LNCaP clone FGC (cell line): ENCODE measurements around the gene TMEM176A.

ENCODE experiments used
- DNase-seq: peaks from one replicate; pipeline ENCODE4 v3.0.0-alpha.2; 2011; ENCODE audit warnings: low read depth
- H3K4me3 ChIP-seq: 2 replicates; pipeline ENCODE4 v1.5.1; 2011; ENCODE audit warnings: mild to moderate bottlenecking, low read depth, low read length, control low read depth
- TF ChIP-seq, protein P1 (sequence below): IDR thresholded peaks from 2 replicates; pipeline ENCODE4 v1.5.1; 2012; ENCODE audit warnings: mild to moderate bottlenecking; ENCODE audit not compliant: control insufficient read depth, insufficient read depth; ENCODE audit errors: extremely low read depth

TMEM176A gene

DNA sequence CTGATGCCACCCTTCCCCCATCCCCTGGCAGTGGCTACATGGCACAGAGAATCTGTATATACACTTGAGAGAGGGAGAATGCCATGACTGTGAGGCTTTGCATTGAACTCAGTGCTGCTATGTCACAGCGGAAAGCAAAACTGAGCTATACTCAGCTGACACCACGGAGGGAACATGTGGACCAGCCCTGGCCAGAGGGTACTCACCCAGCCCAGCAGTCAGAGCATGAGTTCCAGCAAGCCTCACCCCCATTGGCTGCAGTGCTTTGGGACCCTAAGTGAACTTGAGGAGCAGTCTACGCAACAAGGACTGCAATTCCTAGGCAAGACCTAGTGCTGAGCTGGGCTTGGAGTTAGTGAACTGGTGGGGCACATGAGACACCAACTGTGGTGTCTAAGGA is 41.4 kb downstream of the TMEM176A start:
- TF ChIP-seq, protein P1, sequence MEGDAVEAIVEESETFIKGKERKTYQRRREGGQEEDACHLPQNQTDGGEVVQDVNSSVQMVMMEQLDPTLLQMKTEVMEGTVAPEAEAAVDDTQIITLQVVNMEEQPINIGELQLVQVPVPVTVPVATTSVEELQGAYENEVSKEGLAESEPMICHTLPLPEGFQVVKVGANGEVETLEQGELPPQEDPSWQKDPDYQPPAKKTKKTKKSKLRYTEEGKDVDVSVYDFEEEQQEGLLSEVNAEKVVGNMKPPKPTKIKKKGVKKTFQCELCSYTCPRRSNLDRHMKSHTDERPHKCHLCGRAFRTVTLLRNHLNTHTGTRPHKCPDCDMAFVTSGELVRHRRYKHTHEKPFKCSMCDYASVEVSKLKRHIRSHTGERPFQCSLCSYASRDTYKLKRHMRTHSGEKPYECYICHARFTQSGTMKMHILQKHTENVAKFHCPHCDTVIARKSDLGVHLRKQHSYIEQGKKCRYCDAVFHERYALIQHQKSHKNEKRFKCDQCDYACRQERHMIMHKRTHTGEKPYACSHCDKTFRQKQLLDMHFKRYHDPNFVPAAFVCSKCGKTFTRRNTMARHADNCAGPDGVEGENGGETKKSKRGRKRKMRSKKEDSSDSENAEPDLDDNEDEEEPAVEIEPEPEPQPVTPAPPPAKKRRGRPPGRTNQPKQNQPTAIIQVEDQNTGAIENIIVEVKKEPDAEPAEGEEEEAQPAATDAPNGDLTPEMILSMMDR = no peak
- DNase-seq = no peak
- H3K4me3 ChIP-seq = no peak overlapping the region

DNA sequence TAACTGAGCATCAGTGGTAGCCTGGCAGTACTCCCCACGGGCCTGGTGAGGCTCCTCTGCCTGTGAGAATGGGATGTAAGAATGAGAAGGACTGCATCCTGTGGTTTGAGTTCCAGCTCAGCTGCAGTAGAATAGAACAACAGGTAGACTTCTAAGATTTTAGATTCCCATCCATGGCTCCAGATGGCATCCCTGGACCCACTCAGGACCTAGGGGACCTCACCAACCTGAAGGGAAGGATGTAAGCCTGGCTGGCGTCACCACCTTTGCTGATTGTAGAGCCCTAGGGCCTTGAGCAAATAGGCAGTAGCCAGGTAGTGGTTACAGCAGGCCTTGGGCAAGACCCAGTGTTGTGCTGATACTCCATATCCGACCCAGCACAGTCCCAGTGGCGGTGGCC is 42.1 kb downstream of the TMEM176A start:
- TF ChIP-seq, protein P1 = no peak
- no peak for DNase-seq

DNA sequence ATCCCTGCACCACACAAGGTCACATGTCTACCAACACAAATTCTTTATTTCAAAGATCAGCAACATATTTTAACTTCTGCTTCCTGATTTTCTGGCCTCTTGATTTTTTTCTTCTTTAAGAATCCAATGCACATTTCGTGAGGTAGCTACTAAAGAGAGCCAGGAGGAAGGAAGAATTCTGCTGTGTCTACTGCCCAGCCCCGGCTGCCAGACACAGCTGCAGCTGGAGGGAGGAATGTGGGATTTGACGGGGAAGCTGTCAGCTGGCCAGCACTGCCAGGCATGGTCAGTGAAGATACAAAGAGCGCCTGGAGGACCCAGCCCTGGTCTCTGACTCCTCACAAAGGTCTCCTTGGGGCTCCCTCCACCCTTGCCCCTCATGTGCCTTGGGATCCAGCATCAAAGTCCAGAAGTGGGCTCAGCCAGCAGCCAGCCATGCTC is 44.9 kb downstream of the TMEM176A start:
- TF ChIP-seq, protein P1 = no peak
- H3K4me3 ChIP-seq = no peak overlapping the region
- DNase-seq = no peak

More for the DNA sequence above, 42.1 kb downstream of the TMEM176A start:
- H3K4me3 ChIP-seq = no peak overlapping the region

DNA sequence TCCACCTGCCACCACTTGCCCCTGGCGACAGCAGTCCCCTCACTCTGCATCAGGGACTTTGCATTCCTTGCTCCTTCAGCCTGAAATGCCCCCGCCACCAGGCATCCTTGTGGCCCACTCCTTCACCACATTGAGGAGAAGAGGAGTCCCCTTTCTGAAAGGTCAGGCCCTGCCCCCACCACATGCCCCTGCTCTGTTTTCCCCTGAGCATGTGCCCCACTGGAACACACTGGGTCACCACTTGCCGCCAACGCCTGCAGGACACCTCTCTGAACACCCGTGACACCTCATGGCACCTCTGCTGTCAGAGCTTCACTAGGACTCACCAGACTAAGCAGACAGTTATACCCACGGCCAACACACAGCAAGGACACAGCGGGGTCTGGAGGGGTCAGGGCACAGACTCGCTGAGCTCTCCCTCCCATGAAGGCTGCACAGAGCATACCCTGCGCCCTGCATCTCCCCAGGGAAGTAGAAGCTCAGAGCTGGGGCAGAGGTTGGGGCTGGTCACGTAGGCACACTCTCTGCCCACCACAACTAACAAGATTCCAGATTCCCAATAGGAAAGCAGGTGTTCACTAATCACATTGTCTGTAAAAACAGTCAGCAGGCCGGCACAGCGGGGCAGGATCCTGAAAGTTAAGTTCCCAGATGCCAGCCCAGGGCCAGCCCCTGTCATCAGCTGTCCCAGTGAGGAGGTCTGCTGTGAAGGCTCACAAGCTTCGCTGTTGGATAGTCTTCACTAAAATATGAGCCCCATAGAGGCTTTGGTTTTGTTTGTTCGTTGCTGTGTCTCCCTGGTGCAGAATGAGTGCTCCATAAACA is 45.9 kb downstream of the TMEM176A start:
- no peak overlapping the region for H3K4me3 ChIP-seq
- TF ChIP-seq, protein P1 = no peak
- DNase-seq = no peak

DNA sequence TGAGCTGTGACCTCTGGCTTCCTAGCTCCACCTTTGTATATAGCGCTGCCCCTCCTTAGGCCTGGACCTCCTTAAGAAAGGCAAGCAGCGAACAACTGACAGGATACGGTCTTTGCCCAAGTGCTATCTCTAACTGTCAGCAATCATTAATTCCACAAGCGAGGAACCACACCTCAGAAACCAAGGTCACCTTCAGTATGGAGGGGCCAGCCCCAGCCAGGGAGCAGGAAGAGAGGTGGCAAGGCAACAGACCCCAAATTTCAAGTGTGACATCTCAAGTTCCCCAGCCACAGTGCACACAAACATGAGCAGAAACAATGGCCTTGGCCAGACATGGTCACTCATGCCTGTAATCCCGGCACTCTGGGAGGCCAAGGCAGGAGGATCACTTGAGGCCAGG is 47.0 kb downstream of the TMEM176A start:
- TF ChIP-seq, protein P1 = no peak
- DNase-seq = no peak
- H3K4me3 ChIP-seq = no peak overlapping the region

DNA sequence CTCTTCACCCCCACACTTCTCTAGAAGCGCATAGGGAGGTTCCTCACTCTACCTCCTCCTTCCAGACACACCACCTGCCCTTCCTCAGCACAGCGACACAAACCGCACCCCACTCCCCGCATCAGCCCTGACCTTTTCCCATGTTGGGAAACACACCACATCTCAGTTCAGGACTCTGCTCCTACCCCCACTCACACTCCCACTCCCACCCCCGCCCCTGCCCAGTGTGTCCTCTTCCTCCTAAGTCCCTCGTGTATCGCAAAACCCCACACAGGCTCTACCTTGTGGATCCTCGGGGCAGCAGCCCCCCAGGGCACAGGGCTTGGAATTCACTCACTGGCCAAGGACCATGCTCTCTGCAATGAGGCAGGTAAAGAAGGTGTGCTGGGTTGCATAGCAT is 47.5 kb downstream of the TMEM176A start:
- TF ChIP-seq, protein P1 = no peak
- H3K4me3 ChIP-seq = no peak overlapping the region
- DNase-seq = no peak
